Measurements from ENCODE around the gene GFRA3.
"Not testable (repeated sequence)": the region's sequence is repeated elsewhere in the genome, so short reads cannot be mapped to it uniquely, and the experiment has no call there.

The GFRA3 gene

GRCh38 chr5:138274189-138274853 is at the start of gene GFRA3:
Gene GFRA3 (minus strand): TSS chr5:138274621. CDS start chr5:138274424, 197 bp downstream.
- no peak for DNase-seq

- DNase-seq, result not testable (repeated sequence)
Observed at GRCh38 chr5:138318211-138318610, 43.8 kb upstream of the GFRA3 start.

GRCh38 chr5:138316355-138316754 is 41.9 kb upstream of the GFRA3 start:
- no peak for DNase-seq

- DNase-seq, result no peak
Observed at GRCh38 chr5:138315751-138316278, 41.4 kb upstream of the GFRA3 start.

- DNase-seq, result no peak
Observed at GRCh38 chr5:138305797-138306196, 31.4 kb upstream of the GFRA3 start.

GRCh38 chr5:138303372-138303771 is 29.0 kb upstream of the GFRA3 start:
- DNase-seq, result no peak

- no peak for DNase-seq
Observed at GRCh38 chr5:138289296-138289695, 14.9 kb upstream of the GFRA3 start.

GRCh38 chr5:138287246-138287645 is 12.8 kb upstream of the GFRA3 start:
- DNase-seq, result no peak

- DNase-seq, result no peak
Observed at GRCh38 chr5:138282920-138283742, 8.7 kb upstream of the GFRA3 start.

GRCh38 chr5:138280915-138281314 is 6.5 kb upstream of the GFRA3 start:
- no peak for DNase-seq

GRCh38 chr5:138276402-138277054 is 2.1 kb upstream of the GFRA3 start:
- DNase-seq, result no peak

- DNase-seq, result no peak
Observed at GRCh38 chr5:138275895-138276294, 1.5 kb upstream of the GFRA3 start.

- DNase-seq, result no peak
Observed at GRCh38 chr5:138275379-138275782, 960 bp upstream of the GFRA3 start.

GRCh38 chr5:138273834-138274188 is 610 bp downstream of the GFRA3 start:
- no peak for DNase-seq

- no peak for DNase-seq
Observed at GRCh38 chr5:138272681-138273080, 1.7 kb downstream of the GFRA3 start.

GRCh38 chr5:138271281-138271680 is 3.1 kb downstream of the GFRA3 start:
- DNase-seq, result no peak

GRCh38 chr5:138264183-138264582 is 10.2 kb downstream of the GFRA3 start:
- no peak for DNase-seq

- no peak for DNase-seq
Observed at GRCh38 chr5:138263581-138263980, 10.8 kb downstream of the GFRA3 start.

GRCh38 chr5:138258704-138259292 is 15.6 kb downstream of the GFRA3 start:
- no peak for DNase-seq

- no peak for DNase-seq
Observed at GRCh38 chr5:138257583-138257982, 16.8 kb downstream of the GFRA3 start.

GRCh38 chr5:138252944-138253343 is 21.5 kb downstream of the GFRA3 start:
- DNase-seq, result no peak

- DNase-seq, result not testable (repeated sequence)
Observed at GRCh38 chr5:138247800-138248199, 26.6 kb downstream of the GFRA3 start.

GRCh38 chr5:138246822-138247221 is 27.6 kb downstream of the GFRA3 start:
- no peak for DNase-seq
